NCI-H1105 (cell line): Measurements from ENCODE around the gene EXOG.

Source experiments
- DNase-seq: peaks from one replicate; lab custom pipeline; 2025; lab: John Stamatoyannopoulos, UW

Gene EXOG

DNA sequence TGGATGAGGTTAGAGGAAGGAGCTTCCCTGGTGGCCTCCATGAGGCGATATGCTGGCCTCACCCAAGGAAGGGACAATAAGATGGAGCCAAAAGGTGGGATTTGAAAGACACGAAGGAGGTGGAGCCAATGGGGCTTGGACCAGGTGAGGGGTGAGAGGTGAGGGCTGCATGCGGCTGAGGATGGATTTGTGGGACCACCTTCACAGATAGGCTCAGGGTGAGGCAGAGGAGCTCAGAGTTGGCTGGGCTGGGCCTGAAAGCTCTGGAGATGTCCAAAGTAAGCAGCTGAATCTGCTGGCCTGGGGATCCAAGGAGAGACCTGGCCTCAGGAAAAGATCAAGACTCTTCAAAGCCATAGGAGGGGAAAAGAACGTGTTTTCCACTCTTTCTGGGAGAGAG, 49.8 kb downstream of the EXOG start:
- no peak for DNase-seq

DNA sequence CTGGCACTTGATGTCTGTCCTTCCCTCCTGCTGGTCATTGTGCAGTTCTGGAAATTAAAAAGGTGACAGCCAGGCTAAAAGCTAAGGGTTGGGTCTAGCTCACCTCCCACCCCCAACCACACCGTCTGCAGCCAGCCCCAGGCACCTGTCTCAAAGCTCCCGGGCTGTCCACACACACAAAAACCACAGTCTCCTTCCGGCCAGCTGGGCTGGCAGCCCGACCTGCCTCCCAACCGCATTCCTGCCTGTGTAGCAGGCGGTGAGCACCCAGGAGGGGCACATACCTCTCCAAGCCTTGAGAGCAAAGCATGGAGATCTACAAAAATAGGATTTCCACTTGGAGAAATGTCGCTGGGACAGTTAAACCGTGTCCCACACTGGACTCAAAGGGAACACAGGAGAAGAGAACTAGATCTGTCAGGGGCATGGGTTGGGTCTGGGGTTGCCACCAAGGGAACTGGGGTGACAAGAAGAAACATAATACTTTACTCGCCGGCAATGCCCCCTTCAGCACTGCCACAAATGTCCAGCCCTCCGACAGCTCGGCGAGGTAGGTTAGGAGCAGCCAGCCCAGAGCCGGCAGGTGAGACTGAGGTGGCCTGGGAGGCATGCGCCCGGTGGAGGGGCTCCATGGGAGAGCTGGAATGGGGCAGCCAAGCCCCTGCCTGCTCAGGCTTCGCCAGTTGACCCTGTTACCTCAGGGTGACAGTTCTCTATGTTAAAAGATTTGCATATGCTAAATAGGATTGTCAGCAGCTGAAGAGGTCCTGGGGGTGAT, 52.2 kb downstream of the EXOG start:
- DNase-seq: no peak

DNA sequence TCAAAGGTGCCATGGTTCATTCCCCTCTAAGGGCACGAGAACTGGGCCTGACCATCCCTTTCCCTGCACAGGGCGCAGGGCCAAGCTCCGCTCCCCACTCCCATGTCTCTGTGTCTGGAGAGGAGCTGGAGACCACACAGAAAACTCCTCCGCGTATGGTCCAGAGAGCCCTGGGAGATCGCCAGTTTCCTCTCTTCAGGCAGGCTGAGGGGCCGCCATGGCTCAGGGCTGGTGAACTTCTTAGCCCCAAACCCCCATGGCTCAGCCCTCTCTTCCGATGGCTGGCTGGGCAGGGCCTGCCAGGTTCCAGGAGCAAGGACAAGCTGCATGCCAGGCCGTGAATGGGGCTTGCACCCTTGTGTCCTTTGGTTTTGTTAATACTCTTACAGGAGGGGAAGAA, 52.9 kb downstream of the EXOG start:
- DNase-seq: no peak

DNA sequence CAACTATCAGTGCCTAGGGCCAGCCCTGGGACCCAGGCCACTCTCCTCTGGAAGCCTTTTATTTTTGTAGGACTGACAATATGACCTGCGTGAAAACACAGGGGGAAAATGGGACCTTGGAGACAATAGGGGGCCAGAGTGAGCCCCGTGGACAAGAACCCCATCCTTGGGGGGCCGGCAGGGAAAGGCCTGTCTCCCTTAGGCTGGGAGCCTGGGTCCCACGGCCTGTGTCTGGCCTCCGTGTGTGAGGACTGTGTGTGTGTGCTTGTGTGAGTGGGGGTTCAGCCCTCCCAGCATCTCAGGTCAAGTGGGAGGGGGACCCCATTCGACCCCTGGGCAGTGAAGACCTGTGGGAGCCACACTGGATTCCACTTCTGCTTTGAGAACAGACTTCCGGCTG, 53.3 kb downstream of the EXOG start:
- DNase-seq: no peak

DNA sequence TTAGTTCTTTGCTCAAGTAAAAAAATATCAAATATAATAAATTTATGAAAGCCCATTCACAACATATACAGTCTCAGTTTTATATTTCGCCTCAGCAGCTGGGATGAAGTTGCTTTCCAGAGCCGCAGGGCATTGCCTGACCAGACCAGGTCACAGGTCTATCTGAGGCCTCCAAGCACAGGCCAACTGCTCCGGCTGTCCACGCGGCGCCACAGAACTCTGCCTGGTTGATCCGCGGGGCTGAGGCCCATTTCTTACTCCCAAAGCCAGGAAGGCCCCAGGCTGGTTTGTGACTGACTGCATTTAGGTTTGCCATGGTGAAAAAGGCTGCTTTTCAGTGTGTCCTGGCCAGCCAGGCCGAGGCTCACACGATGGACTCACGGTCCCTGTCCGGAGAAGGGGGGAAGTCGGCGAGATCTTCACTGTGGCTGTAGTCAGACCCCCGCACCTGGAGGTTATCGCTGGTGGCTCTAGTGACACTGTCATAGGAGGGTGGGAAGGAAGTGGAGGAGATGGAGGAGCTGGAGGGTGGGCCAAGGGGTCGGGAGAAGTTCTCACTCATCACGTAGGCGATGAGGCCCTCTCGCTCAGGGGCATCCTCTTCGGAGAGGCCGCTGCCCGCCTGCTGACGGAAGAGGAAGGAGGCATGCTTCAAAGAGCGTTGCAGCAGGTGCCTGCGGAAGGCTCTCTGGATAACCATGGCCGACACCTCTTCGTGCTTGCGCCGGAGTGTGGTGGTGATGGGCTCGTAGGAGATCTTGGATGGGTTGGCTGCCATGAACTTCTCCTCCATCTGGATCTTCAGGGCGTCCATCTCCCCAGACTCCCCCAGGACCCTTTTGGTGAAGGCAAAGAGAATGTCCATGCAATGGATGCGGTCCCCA, 54.1 kb downstream of the EXOG start:
- DNase-seq: no peak

DNA sequence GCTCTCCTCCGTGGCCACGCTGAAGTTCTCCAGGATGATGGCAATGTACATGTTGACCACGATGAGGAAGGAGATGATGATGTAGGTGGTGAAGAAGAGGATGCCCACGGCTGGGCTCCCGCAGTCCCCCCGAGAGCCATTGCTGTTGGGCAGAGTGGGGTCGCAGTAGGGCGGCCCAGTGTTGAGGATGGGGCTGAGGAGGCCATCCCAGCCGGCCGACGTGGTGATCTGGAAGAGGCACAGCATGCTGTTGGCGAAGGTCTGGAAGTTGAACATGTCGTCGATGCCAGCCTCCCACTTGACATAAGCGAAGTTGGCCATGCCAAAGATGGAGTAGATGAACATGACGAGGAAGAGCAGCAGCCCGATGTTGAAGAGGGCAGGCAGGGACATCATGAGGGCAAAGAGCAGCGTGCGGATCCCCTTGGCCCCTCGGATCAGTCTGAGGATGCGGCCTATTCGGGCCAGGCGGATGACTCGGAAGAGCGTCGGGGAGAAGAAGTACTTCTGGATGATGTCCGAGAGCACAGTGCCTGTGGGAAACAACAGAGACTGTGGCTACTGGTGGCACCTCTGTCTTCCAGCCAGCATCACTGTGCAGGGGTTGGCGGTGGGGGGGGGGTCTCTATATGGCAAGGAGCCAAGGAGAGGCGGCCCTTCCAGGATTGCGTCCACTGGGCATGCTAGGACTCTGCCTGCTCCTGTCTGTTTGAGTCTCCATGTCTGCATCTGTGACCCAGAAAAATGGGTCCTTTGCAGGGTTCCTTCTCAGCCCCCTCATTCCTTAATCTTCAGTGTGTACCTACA, 55.1 kb downstream of the EXOG start:
- DNase-seq: no peak

DNA sequence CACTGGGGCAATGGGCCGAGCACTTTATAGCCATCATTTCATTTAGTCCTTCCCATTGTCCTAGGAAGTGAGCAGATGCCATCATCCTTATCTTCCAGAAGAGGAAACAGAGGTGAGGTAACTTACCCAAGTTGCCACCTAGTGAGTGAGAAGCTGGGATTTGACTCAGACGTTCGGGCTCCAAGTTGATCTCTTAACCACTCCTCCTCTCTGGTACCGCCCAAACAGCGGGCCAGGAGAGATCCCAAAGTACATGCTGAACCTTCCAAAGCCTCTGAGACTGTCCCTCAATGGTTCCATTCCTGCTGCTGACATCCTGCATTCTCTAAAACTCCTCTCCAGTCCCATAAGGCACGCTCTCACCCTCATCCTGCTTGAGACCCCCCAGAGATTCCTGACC, 56.2 kb downstream of the EXOG start:
- DNase-seq: no peak

DNA sequence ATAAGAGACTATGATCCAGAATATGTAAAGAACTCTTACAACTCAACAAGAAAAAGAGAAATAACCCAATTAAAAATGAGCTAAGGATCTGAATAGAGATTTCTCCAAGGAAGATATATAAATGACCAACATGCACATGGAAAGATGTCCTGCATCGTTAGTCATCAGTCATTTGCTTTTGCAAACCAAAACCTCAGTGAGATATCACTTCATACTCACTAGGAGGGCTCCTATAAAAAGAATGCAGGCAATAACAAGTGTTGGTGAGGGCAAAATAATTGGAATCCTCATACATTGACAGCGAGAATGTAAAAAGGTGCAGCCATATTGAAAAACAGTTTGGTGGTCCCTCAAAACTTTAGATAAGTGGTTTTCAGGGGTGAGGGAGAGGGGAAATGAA, 56.9 kb downstream of the EXOG start:
- DNase-seq: no peak

DNA sequence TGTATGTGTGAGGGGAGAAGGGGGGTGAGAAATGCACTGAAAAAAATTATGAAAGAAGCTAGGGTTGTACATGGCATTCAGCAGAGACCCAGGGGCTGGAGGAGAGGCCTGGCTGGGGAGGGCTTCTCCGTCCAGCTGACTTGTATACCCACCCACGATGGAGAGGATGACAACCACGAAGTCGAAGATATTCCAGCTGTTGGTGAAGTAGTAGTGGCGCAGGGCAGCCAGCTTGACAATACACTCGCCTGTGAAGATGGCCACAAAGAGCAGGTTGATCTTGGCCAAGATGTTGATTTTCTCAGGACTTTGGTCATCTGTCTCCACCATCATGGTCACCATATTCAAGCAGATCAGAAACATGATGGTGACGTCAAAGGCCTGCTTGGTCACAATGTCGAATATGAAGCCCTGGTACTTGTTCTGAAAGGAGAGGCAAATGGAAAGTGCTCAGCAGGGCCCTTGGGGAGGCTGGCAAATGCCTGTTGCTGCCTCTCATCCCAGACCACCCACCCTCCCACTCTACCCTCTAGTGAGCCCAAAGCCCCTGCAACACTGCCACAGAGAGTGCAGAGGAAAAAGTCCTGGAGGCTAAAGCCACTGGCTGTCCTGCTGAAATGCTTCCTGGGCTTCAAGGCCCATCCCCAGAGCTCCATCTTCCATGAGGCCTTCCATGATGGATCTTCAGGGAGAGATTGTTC, 58.1 kb downstream of the EXOG start:
- DNase-seq: no peak

DNA sequence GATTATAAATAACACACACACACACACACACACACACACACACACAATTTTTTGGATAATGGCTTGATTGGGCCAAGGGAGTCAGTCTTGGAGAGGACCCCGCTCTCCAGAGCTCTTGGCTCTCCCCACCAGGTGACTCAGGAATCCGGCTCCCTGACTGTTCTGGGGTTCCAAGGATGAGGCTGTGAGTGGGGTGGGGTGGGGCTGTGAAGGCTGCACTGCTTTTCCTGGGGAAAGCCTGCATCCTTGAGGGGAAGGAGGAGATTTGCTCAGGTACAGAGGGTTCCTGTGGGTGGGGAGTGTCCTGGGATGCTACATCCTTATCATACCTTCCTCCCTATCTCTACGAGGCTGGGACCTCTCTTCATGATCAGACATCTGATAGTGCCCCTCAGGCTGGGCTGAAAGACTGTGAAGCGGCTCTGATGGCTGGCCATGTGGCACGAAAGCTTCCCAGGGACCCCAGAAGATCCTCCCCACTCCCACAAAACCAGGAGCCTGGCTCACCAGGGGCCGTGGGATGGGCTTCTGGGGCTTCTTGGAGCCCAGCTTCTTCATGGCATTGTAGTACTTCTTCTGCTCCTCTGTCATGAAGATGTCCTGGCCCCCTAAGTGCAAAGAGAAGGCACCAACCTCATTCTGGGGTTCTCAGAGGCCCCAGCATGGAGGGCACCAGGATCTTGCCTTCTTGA, 59.2 kb downstream of the EXOG start:
- DNase-seq: no peak

DNA sequence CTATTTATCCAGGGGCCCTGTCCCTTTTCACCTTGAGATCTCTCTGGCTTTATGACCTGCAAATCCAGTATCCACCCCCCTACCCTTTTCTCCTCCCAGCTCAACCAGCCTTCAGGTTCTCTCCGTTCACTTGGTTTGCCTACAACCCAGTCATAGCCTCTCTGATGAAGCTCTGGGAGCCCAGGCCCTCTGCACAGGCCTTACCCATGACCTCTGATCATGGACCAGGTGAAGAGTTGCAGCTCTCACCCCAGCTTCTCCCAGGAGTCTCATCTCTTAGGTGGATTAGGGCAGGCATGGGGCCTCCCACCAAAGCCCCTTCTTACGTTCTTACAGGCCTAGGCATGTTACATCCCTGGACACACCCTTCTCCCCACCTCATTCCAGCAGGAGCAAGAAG, 59.8 kb downstream of the EXOG start:
- DNase-seq: no peak

DNA sequence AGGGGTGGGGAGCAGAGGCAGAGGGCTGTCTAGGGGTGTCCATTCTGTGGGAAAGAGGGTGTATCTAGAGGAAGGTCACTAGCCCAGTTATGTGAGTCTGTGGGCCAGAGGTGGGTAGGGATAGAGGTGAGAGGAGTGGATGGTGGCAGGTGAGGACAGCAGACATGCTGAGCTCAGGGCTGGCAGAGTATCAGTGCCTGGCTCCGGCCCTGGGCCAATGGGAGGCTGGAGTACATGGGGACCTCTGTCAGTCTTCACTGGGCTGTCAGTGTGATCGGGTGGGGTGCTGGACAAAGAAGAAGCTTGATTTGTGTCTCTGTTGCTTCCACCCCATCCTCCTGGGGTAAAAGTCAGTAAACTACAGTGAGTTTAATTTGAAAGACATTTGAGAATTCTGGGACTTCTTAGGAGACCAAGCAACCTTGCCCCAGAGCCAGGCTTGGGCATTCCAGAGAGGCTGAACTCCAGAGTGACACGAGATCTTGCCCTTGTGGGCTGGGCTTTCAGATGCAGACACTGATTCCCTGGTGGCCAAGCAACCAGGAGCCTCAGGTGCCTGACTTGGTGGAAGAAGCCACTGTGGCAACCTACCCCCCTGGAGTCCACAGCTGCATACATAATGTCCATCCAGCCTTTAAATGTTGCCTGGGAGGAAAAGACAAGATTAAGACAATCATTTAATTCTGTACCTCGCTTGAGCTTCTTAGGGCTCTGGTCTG, 60.7 kb downstream of the EXOG start:
- no peak for DNase-seq

DNA sequence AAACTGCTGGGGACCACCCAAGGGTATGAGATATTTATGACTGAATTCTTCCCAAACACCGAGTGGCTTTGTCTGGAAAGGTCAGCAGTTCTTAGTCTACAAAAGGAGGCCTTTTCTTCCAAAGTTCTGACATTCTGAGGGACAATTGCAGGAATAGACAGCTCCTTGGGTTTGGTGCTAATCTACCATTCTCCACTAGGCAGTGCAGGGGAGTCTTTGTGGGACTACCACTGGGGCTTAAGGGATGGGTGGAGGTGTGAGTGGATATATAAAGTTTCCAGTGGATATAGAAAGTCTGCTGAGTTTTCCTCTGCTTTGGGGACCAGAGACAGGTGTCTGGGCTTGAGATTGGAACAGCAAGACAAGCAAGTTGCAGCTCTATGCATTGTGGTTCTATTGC, 62.7 kb downstream of the EXOG start:
- no peak for DNase-seq

DNA sequence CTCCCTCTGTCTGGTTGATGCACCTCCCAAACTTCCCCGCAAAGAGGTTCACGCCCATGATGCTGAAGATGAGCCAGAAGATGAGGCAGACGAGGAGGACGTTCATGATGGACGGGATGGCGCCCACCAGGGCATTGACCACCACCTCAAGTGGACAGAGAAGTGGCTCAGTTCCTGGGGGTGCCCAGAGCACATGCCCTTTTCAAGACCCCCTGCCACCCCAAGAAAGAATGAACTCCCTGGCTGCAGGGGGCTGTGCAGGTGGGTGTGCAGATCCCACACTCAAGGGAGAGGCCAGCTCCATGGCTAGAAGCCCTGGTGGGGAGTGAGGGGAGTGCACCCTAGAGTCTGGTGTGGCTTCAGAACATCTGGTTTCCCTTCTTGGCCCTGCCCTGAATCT, 64.1 kb downstream of the EXOG start:
- no peak for DNase-seq

DNA sequence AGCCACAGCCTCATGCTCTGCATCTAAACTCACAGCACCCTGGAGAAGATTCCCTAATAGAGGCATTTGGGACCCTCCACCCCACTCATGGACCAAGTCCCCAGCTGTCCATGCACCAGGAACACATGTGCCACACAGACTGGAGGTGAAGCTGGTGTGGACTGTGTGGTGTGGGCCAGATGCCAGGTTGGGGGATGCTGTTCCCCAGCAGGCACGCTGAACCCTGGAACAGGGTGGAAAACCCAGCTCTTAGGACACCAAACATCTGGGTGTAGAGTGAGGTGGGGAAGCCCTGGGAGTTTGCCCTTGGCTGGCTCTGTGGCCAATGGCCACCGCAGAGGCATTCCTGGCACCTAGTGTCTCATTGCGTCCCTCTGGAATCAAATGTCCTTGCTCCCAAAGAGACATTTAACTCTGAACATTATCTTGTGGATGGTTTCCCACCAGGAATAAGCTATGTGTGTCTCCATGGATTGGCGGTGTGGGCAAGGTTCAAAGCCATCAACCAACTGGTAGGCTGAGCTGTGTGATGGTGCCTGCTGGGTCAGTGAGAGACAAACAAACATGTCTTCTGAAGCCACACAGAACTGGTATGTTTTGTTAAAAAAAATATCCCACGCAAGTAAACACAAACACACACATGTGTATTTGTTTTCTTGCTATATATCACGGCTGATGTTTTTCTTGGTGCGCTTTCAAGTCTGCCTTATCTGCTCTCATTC, 65.0 kb downstream of the EXOG start:
- DNase-seq: no peak

DNA sequence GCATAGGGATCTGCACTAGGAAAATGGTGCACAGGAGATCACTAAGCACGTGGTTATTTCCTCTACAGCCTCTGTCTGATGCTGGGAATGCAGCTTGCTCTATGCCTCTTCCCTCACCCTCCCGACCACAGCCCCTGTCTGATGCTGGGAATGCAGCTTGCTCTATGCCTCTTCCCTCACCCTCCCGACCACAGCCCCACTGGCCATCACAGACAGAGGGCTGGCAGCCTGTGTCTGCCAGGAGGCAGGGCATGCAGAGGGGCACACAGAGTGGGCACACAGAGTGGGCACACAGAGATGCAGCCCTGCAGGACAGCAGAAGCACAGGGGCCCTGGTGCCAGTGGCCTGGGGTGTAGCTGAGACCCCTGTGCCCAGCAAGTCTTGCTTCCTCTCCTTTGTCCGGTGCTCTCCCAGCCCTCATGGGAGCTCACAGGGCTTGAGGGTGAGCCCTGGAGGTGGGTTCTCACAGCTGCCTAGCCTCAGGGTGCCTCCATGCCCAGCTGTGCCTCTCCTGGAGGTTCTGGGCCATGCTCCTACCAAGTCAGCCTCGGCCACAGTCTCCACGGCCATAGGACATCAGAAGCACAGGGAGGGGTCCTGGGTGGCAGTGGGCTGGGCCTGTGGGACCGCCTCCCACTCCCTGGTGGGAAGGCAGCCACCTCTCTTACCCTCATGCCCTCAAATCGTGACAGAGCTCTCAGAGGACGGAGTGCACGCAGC, 65.8 kb downstream of the EXOG start:
- no peak for DNase-seq

DNA sequence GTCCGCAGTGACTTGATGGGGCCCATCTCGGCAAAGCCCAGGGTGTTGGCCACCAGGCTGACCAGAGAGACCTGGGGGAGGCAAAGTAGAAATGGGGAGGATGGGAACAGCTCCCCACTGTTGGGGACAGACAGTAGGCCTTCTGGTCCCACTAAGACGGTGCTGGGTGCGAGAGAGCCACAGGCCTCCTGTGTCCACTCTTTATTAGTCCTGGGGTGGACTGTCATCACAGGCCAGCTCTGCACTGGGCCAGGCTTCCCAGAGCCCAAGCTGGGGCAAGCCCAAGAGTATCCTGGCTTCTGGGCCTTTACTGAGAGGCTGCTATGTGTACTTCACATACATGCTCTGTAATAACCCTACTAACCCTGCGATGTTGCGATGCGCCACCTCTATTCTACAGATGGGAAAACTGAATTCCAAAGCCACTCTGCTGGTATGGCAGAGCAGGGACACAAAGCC, 66.4 kb downstream of the EXOG start:
- DNase-seq: no peak

DNA sequence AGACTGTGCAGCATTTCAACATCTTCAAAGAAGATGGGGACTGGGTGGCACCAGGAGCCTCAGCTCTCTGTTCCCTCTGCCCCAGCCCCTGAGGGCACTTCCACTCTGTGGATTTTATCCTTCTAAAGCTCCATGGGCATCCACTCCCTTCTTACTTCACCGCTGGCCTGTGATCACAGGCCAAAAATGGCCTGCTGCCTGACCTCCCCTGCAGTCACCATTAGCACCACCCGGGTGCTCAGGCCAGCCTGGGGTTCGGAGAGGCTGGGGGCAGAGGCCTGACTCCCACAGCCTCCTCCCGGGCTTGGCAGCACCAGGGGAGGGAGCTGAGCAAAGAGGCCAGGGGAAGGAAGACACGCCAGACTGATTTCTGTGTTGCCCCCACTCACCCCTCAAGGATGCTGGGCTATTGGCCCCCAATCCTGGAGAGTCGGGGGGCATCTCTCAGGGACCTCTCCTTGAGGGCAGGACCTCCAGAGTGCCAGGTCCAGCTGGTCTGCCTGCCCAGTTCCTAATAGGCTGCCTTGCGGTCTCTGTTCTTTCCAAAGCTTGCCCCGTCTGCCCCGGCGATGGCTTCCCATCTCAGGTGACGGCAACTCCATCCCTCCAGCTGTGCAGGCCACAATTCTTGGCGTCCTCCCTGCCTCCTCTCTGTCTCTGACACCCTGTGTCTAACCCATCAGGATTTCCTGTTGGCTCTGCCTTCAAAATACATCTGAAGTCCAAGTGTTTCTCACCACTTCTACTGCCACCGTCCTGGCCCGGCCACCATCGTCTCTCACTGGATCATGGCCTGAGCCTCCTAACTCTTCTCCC, 67.1 kb downstream of the EXOG start:
- no peak for DNase-seq
